Lower leg skin (tissue), 4 donors: ENCODE results near the gene DNAH11. TPM values are rescaled to one million over a fixed set of nuclear protein-coding genes. Genes with fewer than 3 reads are reported as not detected.

ENCODE experiments used
- DNase-seq, 2 donors: peaks; one replicate each; pipeline ENCODE4 v3.0.0-alpha.2; 2019; ENCODE audit warnings: low spot score in 2 of 2
- H3K4me3 ChIP-seq: fragments of 200-600 bp; sonication (generic); 2 replicates; pipeline ENCODE4 v1.5.1; 2017; ENCODE audit warnings: mild to moderate bottlenecking, low read depth; ENCODE audit not compliant: poor library complexity, severe bottlenecking
- CTCF ChIP-seq, 3 donors: fragments of 450-650 bp; IDR thresholded peaks; one replicate each; pipeline ENCODE4 v1.5.1; 2016; ENCODE audit warnings: antibody characterized with exemption in 3 of 3, mild to moderate bottlenecking in 3 of 3, moderate library complexity in 2 of 3
- POLR2A ChIP-seq, 2 donors: fragments of 450-650 bp; IDR thresholded peaks; one replicate each; pipeline ENCODE4 v1.6.1; 2016 to 2017; ENCODE audit warnings: antibody characterized with exemption in 2 of 2, mild to moderate bottlenecking in 1 of 2, moderate library complexity in 1 of 2
- WGBS, 2 donors: methylation state at CpG; one replicate each; pipeline ENCODE4 v1.1.5; 2018; 5-methylcytosine and 5-hydroxymethylcytosine counted together
- intact Hi-C: fragments of 100-400 bp; cut with DNase I; formaldehyde crosslinking; loops from one replicate; pipeline ENCODE4 v1.15.0; 2023; ENCODE audit warnings: low total_unique reads
- total RNA-seq, 4 donors: library from RNA; depleted of rRNA; stranded (reverse); fragments of >200 nt; gene quantifications; one replicate each; pipeline ENCODE4 v1.1.0, GENCODE V29; 2016

The DNAH11 gene
- total RNA-seq, 4 donors from 2014 or later = 0.88 to 10.0 (median 4.1) TPM

DNA sequence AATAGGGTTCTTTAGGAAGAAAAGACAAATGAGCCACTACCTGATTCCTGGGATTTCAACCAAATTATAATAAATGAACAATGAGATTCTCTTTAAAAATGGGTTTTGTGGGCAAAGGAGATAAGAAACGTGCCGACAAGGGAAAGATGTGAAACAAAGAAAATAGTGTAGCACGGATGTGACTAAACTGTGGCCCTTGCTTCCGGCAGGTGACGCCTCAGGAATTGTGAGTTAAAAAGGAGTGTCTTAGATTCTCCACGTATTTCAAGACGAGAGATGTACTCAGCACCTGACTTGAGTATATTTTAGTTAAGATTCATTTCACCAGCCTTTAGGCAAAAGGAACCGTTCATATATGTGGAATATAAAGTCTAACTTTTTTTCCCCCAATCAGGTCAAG lies 75.9 kb downstream of the DNAH11 start:
- no peak overlapping the region for H3K4me3 ChIP-seq
- 86 to 89% methylated on average over 8 of the region's 8 CpGs for WGBS, 2 donors
- TF ChIP-seq CTCF (IDR thresholded peaks at IDR 0.05) (no peak), POLR2A (IDR thresholded peaks at IDR 0.05) (no peak)
- intact Hi-C loops = no loop called here
- DNase-seq = no peak

DNA sequence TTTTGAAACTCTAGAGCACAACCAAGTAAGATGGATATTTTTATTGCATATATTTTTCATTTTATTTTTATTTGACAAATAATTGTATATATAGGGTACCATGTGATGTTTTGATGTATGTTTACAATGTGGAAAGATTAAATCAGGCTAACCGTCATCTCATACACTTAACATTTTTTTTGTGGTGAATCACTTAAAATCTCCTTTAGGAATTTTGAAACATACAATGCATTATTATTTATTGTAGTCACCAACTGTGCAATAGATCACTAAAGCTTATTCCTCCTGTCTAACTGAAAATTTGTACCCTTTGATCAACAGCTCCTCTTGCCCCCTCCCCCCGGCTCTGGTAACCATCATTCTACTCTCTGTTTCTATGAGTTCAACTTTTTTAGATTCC lies 77.2 kb downstream of the DNAH11 start:
- intact Hi-C loops = no loop called here

GRCh38 chr7:21624320-21624719 lies 81.5 kb downstream of the DNAH11 start:
- intact Hi-C loops = no loop called here
- DNase-seq = no peak
- H3K4me3 ChIP-seq = no peak overlapping the region
- TF ChIP-seq CTCF (IDR thresholded peaks at IDR 0.05) (no peak), POLR2A (IDR thresholded peaks at IDR 0.05) (no peak)

More for the DNA sequence above, 77.2 kb downstream of the DNAH11 start:
- H3K4me3 ChIP-seq = no peak overlapping the region
- no peak for DNase-seq
- TF ChIP-seq CTCF (IDR thresholded peaks at IDR 0.05) = no peak
- TF ChIP-seq POLR2A (IDR thresholded peaks at IDR 0.05) = no peak
- 88 to 93% methylated on average over 2 of the region's 2 CpGs for WGBS, 2 donors

GRCh38 chr7:21636694-21637093 lies 93.9 kb downstream of the DNAH11 start:
- TF ChIP-seq CTCF (IDR thresholded peaks at IDR 0.05) (no peak), POLR2A (IDR thresholded peaks at IDR 0.05) (no peak)
- intact Hi-C loops = no loop called here
- DNase-seq = no peak
- H3K4me3 ChIP-seq = no peak overlapping the region
- 82 to 84% methylated on average over 4 of the region's 4 CpGs for WGBS, 2 donors

- intact Hi-C loops = no loop called here
- TF ChIP-seq CTCF (IDR thresholded peaks at IDR 0.05) (no peak), POLR2A (IDR thresholded peaks at IDR 0.05) (no peak)
- H3K4me3 ChIP-seq = no peak overlapping the region
- WGBS, 2 donors = 78 to 82% methylated on average over 3 of the region's 3 CpGs
- no peak for DNase-seq
Measured at GRCh38 chr7:21639206-21639868, 96.5 kb downstream of the DNAH11 start.

- WGBS, 2 donors = 71 to 83% methylated on average over 2 of the region's 2 CpGs
- TF ChIP-seq POLR2A (IDR thresholded peaks at IDR 0.05) (no peak), CTCF (IDR thresholded peaks at IDR 0.05) (no peak)
- no peak for DNase-seq
- H3K4me3 ChIP-seq = no peak overlapping the region
- intact Hi-C loops = no loop called here
Measured at GRCh38 chr7:21640105-21640504, 97.3 kb downstream of the DNAH11 start.
